ENCODE data around the gene TRPT1.

TRPT1 gene

GRCh38 chr11:64210301-64211020 lies 15.5 kb downstream of the TRPT1 start:
- in situ Hi-C loops (cut with HindIII; ENCODE audit: low sequenced_read_pairs), result loop anchor here (5.0 kb wide), 1 partner anchor 48 kb away; no protein-coding TSS in a partner anchor

GRCh38 chr11:64209563-64209843 lies 16.5 kb downstream of the TRPT1 start:
- in situ Hi-C loops (cut with HindIII; ENCODE audit: low sequenced_read_pairs), result loop anchor here (5.0 kb wide), 1 partner anchor 53 kb away; no protein-coding TSS in a partner anchor

GRCh38 chr11:64208796-64209562 lies 17.0 kb downstream of the TRPT1 start:
- in situ Hi-C loops (cut with HindIII; ENCODE audit: low sequenced_read_pairs), result loop anchor here (5.0 kb wide), 1 partner anchor 53 kb away; no protein-coding TSS in a partner anchor

GRCh38 chr11:64208086-64208795 lies 17.7 kb downstream of the TRPT1 start:
- in situ Hi-C loops (cut with HindIII; ENCODE audit: low sequenced_read_pairs), result loop anchor here (5.0 kb wide), 1 partner anchor 54 kb away; no protein-coding TSS in a partner anchor

- in situ Hi-C loops (cut with HindIII; ENCODE audit: low sequenced_read_pairs), result loop anchor here (5.0 kb wide), 1 partner anchor 55 kb away; no protein-coding TSS in a partner anchor
These were observed 18.5 kb downstream of the TRPT1 start for GRCh38 chr11:64207256-64208085.

GRCh38 chr11:64206457-64207255 lies 19.3 kb downstream of the TRPT1 start, which contains the start of gene FERMT3:
Gene FERMT3, plus strand, starts transcription at chr11:64206721. Its CDS starts 644 bp downstream, at chr11:64207365.
- in situ Hi-C loops (cut with HindIII; ENCODE audit: low sequenced_read_pairs), result loop anchor here (5.0 kb wide), 1 partner anchor 56 kb away; no protein-coding TSS in a partner anchor

- in situ Hi-C loops (cut with HindIII; ENCODE audit: low sequenced_read_pairs), result no loop called here
These were observed 21.5 kb downstream of the TRPT1 start for GRCh38 chr11:64204464-64204989.

- in situ Hi-C loops (cut with HindIII; ENCODE audit: low sequenced_read_pairs), result no loop called here
These were observed 21.9 kb downstream of the TRPT1 start for GRCh38 chr11:64204080-64204440.

GRCh38 chr11:64203421-64204079 lies 22.4 kb downstream of the TRPT1 start:
- in situ Hi-C loops (cut with HindIII; ENCODE audit: low sequenced_read_pairs), result no loop called here

GRCh38 chr11:64202992-64203391 lies 23.0 kb downstream of the TRPT1 start:
- in situ Hi-C loops (cut with HindIII; ENCODE audit: low sequenced_read_pairs), result no loop called here

GRCh38 chr11:64201543-64201942 lies 24.4 kb downstream of the TRPT1 start:
- in situ Hi-C loops (cut with HindIII; ENCODE audit: low sequenced_read_pairs), result no loop called here

- in situ Hi-C loops (cut with HindIII; ENCODE audit: low sequenced_read_pairs), result no loop called here
These were observed 27.5 kb downstream of the TRPT1 start for GRCh38 chr11:64198511-64198910.

- in situ Hi-C loops (cut with HindIII; ENCODE audit: low sequenced_read_pairs), result no loop called here
These were observed 29.4 kb downstream of the TRPT1 start for GRCh38 chr11:64196626-64197025.

GRCh38 chr11:64192434-64192833 lies 33.6 kb downstream of the TRPT1 start:
- in situ Hi-C loops (cut with HindIII; ENCODE audit: low sequenced_read_pairs), result no loop called here

GRCh38 chr11:64186492-64187165 lies 39.4 kb downstream of the TRPT1 start:
- in situ Hi-C loops (cut with HindIII; ENCODE audit: low sequenced_read_pairs), result no loop called here

- in situ Hi-C loops (cut with HindIII; ENCODE audit: low sequenced_read_pairs), result no loop called here
These were observed 40.1 kb downstream of the TRPT1 start, which contains the start of gene STIP1 for GRCh38 chr11:64185693-64186491. Gene STIP1, plus strand, starts transcription at chr11:64186171. Its CDS starts 91 bp downstream, at chr11:64186262.

- in situ Hi-C loops (cut with HindIII; ENCODE audit: low sequenced_read_pairs), result no loop called here
These were observed 40.8 kb downstream of the TRPT1 start for GRCh38 chr11:64185175-64185692.
